ENCODE data around the gene ZBTB45. TPM values are rescaled to one million over a fixed set of nuclear protein-coding genes. Genes with fewer than 3 reads are reported as not detected.

ZBTB45 gene
- total RNA-seq, 1 experiment from 2014 or later = 19.7 TPM

DNA sequence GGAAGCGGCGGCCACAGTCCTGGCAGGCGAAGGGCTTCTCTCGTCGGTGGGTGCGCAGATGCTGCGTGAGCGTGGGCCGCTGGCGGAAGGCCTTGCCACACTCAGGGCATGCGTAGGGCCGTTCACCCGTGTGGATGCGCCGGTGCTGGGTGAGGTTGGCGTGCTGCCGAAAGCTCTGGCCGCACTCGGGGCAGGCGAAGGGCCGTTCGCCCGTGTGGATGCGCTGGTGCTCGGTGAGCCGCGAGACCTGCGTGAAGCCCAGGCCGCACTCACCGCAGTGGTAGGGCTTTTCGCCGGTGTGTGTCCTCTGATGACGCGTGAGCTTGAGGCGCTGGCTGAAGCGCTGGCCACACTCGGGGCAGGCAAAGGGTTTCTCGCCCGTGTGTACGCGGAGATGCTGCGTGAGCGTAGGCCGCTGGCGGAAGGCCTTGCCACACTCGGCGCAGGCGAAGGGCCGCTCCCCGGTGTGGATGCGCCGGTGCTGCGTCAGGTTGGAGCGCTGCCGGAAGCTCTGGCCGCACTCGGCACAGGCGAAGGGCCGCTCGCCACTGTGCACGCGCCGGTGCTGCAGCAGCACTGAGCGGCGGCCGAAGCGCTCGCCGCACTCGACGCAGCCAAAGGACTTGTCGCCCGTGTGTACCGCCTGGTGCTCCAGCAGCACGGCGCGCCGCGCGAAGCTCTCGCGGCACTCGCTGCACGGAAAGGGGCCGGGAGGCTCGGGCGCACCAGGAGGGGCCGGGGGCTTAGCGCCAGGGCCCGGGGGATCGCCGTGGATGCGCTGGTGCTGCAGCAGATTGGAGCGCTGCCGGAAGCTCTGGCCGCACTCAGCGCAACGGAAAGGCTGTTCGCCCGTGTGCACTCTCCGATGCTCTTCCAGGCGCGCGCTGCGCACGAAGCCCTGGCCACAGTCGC lies 42.8 kb upstream of the ZBTB45 start:
- Mint-ChIP-seq H3K36me3 (no peaks in the 10 kb centered on the region), H3K4me3 (peak overlapping the region; percentile 66), H3K9me3 (no peaks in the 10 kb centered on the region), H3K27ac (no peak overlapping the region), H3K4me1 (peaks cover 19% of the 10 kb centered on the region), H3K27me3 (ENCODE audit: low read depth) (peaks cover 56% of the 10 kb centered on the region)
- ChIA-PET CTCF (interaction anchor here (0.8 to 3.6 kb wide), 5 partner anchors 8 to 49 kb away, joined by 3 to 20 read pairs (median 6); partner anchors contain the start of gene ZBTB45), POLR2A (interaction anchor here (0.6 to 2.6 kb wide), 9 partner anchors 9 to 43 kb away, joined by 3 to 14 read pairs (median 4); partner anchors contain the start of genes MZF1, TRIM28 and ZBTB45)
- ATAC-seq = peak; percentile 2; the same call in 1 of the 2 replicates
- DNase-seq (ENCODE audit: low spot score) = peak; percentile 56
- TF ChIP-seq RORB (CRISPR knock-in tag; IDR thresholded peaks at IDR 0.05) (no peak), ERG (CRISPR knock-in tag; IDR thresholded peaks at IDR 0.05) (no peak), ESRRA (CRISPR knock-in tag; IDR thresholded peaks at IDR 0.05; ENCODE audit: borderline replicate concordance) (no peak), E2F5 (CRISPR knock-in tag; IDR thresholded peaks at IDR 0.05) (no peak), GABPB1 (CRISPR knock-in tag; IDR thresholded peaks at IDR 0.05) (no peak), JUN (CRISPR knock-in tag; IDR thresholded peaks at IDR 0.05) (peak; percentile 48; the same call in 1 of the 2 replicates), CBFB (CRISPR knock-in tag; IDR thresholded peaks at IDR 0.05; ENCODE audit: low read depth) (no peak), HMGA2 (CRISPR knock-in tag; IDR thresholded peaks at IDR 0.05) (no peak), KAT7 (CRISPR knock-in tag; IDR thresholded peaks at IDR 0.05; ENCODE audit: borderline replicate concordance) (0 out of 2 replicates have a peak, but pooled peaks have one; percentile 36), ATF6 (CRISPR knock-in tag; IDR thresholded peaks at IDR 0.05) (no peak), ELF4 (CRISPR knock-in tag; IDR thresholded peaks at IDR 0.05; ENCODE audit: low read depth) (no peak), SOX15 (CRISPR knock-in tag; IDR thresholded peaks at IDR 0.05) (no peak), NFATC4 (CRISPR knock-in tag; IDR thresholded peaks at IDR 0.05) (no peak), ETV6 (CRISPR knock-in tag; IDR thresholded peaks at IDR 0.05) (no peak), NR3C1 (CRISPR knock-in tag; conservative IDR thresholded peaks at IDR 0.05; ENCODE audit: low read depth) (no peak), TEAD1 (CRISPR knock-in tag; IDR thresholded peaks at IDR 0.05) (0 out of 2 replicates have a peak, but pooled peaks have one; percentile 56), NFYB (CRISPR knock-in tag; conservative IDR thresholded peaks at IDR 0.05; ENCODE audit: low read depth) (no peak), TCF7 (CRISPR knock-in tag; IDR thresholded peaks at IDR 0.05; ENCODE audit: low read depth) (no peak), GTF2I (CRISPR knock-in tag; conservative IDR thresholded peaks at IDR 0.05) (no peak), NR1H2 (CRISPR knock-in tag; IDR thresholded peaks at IDR 0.05) (no peak), SP1 (CRISPR knock-in tag; conservative IDR thresholded peaks at IDR 0.05) (no peak)
- TF ChIP-seq, protein P1, sequence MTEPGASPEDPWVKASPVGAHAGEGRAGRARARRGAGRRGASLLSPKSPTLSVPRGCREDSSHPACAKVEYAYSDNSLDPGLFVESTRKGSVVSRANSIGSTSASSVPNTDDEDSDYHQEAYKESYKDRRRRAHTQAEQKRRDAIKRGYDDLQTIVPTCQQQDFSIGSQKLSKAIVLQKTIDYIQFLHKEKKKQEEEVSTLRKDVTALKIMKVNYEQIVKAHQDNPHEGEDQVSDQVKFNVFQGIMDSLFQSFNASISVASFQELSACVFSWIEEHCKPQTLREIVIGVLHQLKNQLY (CRISPR knock-in tag; IDR thresholded peaks at IDR 0.05) = no peak
- TF ChIP-seq, protein P2, sequence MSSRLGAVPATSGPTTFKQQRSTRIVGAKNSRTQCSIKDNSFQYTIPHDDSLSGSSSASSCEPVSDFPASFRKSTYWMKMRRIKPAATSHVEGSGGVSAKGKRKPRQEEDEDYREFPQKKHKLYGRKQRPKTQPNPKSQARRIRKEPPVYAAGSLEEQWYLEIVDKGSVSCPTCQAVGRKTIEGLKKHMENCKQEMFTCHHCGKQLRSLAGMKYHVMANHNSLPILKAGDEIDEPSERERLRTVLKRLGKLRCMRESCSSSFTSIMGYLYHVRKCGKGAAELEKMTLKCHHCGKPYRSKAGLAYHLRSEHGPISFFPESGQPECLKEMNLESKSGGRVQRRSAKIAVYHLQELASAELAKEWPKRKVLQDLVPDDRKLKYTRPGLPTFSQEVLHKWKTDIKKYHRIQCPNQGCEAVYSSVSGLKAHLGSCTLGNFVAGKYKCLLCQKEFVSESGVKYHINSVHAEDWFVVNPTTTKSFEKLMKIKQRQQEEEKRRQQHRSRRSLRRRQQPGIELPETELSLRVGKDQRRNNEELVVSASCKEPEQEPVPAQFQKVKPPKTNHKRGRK (CRISPR knock-in tag; IDR thresholded peaks at IDR 0.05; ENCODE audit: borderline replicate concordance) = no peak
- TF ChIP-seq, protein P3, sequence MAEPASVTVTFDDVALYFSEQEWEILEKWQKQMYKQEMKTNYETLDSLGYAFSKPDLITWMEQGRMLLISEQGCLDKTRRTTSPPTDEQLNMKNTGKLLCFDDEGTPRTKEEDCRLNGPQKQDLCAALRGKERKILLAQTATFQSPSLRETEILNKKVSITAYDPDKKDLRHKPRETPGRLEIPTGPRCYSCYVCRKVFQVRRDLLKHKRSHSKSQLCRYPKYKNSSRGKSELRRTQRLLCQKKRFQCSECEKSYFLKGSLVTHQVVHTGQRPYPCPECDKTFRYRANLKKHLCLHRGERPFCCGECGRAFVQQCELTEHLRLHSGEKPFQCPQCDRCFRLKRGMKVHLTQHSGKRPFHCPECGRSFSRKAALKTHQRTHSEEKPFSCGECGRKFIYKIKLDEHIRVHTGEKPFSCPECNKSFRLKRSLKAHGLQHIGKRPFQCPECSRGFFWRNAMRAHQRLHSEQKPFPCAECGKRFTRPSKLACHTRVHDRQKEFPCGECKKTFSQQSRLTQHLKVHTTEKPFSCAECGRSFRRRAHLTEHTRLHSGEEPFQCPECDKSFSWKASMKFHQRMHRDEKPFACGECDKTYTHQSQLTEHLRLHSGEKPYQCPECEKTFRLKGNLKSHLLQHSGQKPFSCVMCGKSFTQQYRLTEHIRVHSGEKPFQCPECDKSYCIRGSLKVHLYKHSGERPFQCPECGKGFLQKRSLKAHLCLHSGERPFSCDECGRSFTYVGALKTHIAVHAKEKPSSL (CRISPR knock-in tag; conservative IDR thresholded peaks at IDR 0.05) = no peak
- TF ChIP-seq, protein P4, sequence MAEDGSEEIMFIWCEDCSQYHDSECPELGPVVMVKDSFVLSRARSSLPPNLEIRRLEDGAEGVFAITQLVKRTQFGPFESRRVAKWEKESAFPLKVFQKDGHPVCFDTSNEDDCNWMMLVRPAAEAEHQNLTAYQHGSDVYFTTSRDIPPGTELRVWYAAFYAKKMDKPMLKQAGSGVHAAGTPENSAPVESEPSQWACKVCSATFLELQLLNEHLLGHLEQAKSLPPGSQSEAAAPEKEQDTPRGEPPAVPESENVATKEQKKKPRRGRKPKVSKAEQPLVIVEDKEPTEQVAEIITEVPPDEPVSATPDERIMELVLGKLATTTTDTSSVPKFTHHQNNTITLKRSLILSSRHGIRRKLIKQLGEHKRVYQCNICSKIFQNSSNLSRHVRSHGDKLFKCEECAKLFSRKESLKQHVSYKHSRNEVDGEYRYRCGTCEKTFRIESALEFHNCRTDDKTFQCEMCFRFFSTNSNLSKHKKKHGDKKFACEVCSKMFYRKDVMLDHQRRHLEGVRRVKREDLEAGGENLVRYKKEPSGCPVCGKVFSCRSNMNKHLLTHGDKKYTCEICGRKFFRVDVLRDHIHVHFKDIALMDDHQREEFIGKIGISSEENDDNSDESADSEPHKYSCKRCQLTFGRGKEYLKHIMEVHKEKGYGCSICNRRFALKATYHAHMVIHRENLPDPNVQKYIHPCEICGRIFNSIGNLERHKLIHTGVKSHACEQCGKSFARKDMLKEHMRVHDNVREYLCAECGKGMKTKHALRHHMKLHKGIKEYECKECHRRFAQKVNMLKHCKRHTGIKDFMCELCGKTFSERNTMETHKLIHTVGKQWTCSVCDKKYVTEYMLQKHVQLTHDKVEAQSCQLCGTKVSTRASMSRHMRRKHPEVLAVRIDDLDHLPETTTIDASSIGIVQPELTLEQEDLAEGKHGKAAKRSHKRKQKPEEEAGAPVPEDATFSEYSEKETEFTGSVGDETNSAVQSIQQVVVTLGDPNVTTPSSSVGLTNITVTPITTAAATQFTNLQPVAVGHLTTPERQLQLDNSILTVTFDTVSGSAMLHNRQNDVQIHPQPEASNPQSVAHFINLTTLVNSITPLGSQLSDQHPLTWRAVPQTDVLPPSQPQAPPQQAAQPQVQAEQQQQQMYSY (CRISPR knock-in tag; IDR thresholded peaks at IDR 0.05) = peak; percentile 11

Data from WTC11 (cell line).